ENCODE results near the gene KIAA1217. TPM values are rescaled to one million over a fixed set of nuclear protein-coding genes. Genes with fewer than 3 reads are reported as not detected.
"Not testable (repeated sequence)": the region's sequence is repeated elsewhere in the genome, so short reads cannot be mapped to it uniquely, and the experiment has no call there.

The KIAA1217 gene
- polyA plus RNA-seq, 1 of the 3 experiments (the other 2 are of a cell fraction), result 7.2 TPM

GRCh38 chr10:24442234-24442633 is 233.3 kb downstream of the KIAA1217 start:
- CTCF ChIA-PET, result interaction anchor here (1.9 kb wide), 1 partner anchor 10 kb away, joined by 5 read pairs; no protein-coding TSS in a partner anchor

GRCh38 chr10:24442641-24443174 is 233.8 kb downstream of the KIAA1217 start:
- H2AFZ ChIP-seq (ENCODE audit: low read depth); H3K79me2 ChIP-seq (ENCODE audit: insufficient read depth); POLR2A ChIA-PET; H3K9me2 ChIP-seq; H3K27ac ChIP-seq (ENCODE audit: low read depth in 2 of 2, low read length in 1 of 2); DNase-seq; H3K9me3 ChIP-seq; H4K20me1 ChIP-seq (ENCODE audit: insufficient read depth); H3K4me2 ChIP-seq; H3K9ac ChIP-seq; H3K27me3 ChIP-seq (ENCODE audit: insufficient read depth); H3K4me3 ChIP-seq (ENCODE audit: low read depth in 2 of 2, low read length in 1 of 2); H3K36me3 ChIP-seq (replicated peaks in 1 of 2; ENCODE audit: control insufficient read depth in 1 of 2, insufficient read depth in 2 of 2, low read length in 1 of 2): not testable (repeated sequence)
- CTCF ChIA-PET, result interaction anchor here (1.9 kb wide), 1 partner anchor 10 kb away, joined by 5 read pairs; no protein-coding TSS in a partner anchor
- Histone ChIP-seq H3F3A (replicated peaks; ENCODE audit: insufficient read depth) (peaks cover 20% of the 10 kb centered on the region), H3K4me1 (ENCODE audit: control insufficient read depth in 1 of 2, insufficient read depth in 2 of 2, low read depth in 1 of 2, low read length in 1 of 2) (peaks cover 0 to 25% of the 10 kb centered on the region in 2 experiments)
- 100% methylated on average over 2 of the region's 2 CpGs for WGBS (ENCODE audit: low lambda C conversion rate)

More at GRCh38 chr10:24442234-24442633, 233.3 kb downstream of the KIAA1217 start:
- Histone ChIP-seq H4K20me1 (ENCODE audit: insufficient read depth) (no peaks in the 10 kb centered on the region), H3K36me3 (replicated peaks in 1 of 2; ENCODE audit: control insufficient read depth in 1 of 2, insufficient read depth in 2 of 2, low read length in 1 of 2) (no peaks in the 10 kb centered on the region), H3F3A (replicated peaks; ENCODE audit: insufficient read depth) (peaks cover 20% of the 10 kb centered on the region), H3K4me2 (no peak overlapping the region), H3K4me1 (ENCODE audit: control insufficient read depth in 1 of 2, insufficient read depth in 2 of 2, low read depth in 1 of 2, low read length in 1 of 2) (peaks cover 0 to 25% of the 10 kb centered on the region in 2 experiments), H3K9me2 (no peaks in the 10 kb centered on the region), H3K27me3 (ENCODE audit: insufficient read depth) (no peaks in the 10 kb centered on the region), H3K27ac (ENCODE audit: low read depth in 2 of 2, low read length in 1 of 2) (no peak overlapping the region), H3K4me3 (ENCODE audit: low read depth in 2 of 2, low read length in 1 of 2) (no peak overlapping the region), H2AFZ (ENCODE audit: low read depth) (no peak overlapping the region), H3K9ac (no peak overlapping the region), H3K9me3 (no peaks in the 10 kb centered on the region), H3K79me2 (ENCODE audit: insufficient read depth) (no peaks in the 10 kb centered on the region)
- POLR2A ChIA-PET, result no interaction called here
- DNase-seq, result no peak
- TF ChIP-seq IRF3 (IDR thresholded peaks at IDR 0.05; ENCODE audit: low read depth, low read length) (no peak), MAX (IDR thresholded peaks at IDR 0.05; ENCODE audit: low read depth) (no peak), CHD2 (IDR thresholded peaks at IDR 0.05; ENCODE audit: low read length, partially characterized antibody) (no peak), TEAD4 (IDR thresholded peaks at IDR 0.05; ENCODE audit: borderline replicate concordance, insufficient read depth) (no peak), EZH2phosphoT487 (IDR thresholded peaks at IDR 0.05; ENCODE audit: borderline replicate concordance, low read depth) (no peak), NFIC (IDR thresholded peaks at IDR 0.05; ENCODE audit: borderline replicate concordance) (no peak), RFX5 (IDR thresholded peaks at IDR 0.05; ENCODE audit: low read length) (no peak), ZBTB33 (IDR thresholded peaks at IDR 0.05; ENCODE audit: borderline replicate concordance, low read depth) (no peak), FOSL2 (IDR thresholded peaks at IDR 0.05; ENCODE audit: borderline replicate concordance, low read depth) (no peak)
- WGBS (ENCODE audit: low lambda C conversion rate), result 74% methylated on average over 1 of the region's 1 CpG
